Activated T-cell treated with anti-CD3 and anti-CD28 coated beads, Interleukin-2, amount 50 U/mL, for 24 hours (primary cell): ENCODE data around the gene PLK3.
"Not testable (repeated sequence)": the region's sequence is repeated elsewhere in the genome, so short reads cannot be mapped to it uniquely, and the experiment has no call there.

Source experiments
- DNase-seq: peaks from one replicate; pipeline ENCODE4 v3.0.0-alpha.2; 2020
- H3K27ac Mint-ChIP-seq: 2 replicates; pipeline ENCODE4 v1.8.0; 2020; ENCODE audit warnings: mild to moderate bottlenecking, mixed read lengths
- H3K27me3 Mint-ChIP-seq: 2 replicates; pipeline ENCODE4 v1.8.0; 2020; ENCODE audit warnings: mixed read lengths
- H3K36me3 Mint-ChIP-seq: 2 replicates; pipeline ENCODE4 v1.8.0; 2020; ENCODE audit warnings: low read depth, mixed read lengths
- H3K4me1 Mint-ChIP-seq: 2 replicates; pipeline ENCODE4 v1.8.0; 2020; ENCODE audit warnings: low read depth, mixed read lengths
- H3K4me3 Mint-ChIP-seq: 2 replicates; pipeline ENCODE4 v1.8.0; 2020; ENCODE audit warnings: mild to moderate bottlenecking, moderate library complexity, mixed read lengths
- H3K9me3 Mint-ChIP-seq: 2 replicates; pipeline ENCODE4 v1.8.0; 2020; ENCODE audit warnings: mixed read lengths

The PLK3 gene

DNA sequence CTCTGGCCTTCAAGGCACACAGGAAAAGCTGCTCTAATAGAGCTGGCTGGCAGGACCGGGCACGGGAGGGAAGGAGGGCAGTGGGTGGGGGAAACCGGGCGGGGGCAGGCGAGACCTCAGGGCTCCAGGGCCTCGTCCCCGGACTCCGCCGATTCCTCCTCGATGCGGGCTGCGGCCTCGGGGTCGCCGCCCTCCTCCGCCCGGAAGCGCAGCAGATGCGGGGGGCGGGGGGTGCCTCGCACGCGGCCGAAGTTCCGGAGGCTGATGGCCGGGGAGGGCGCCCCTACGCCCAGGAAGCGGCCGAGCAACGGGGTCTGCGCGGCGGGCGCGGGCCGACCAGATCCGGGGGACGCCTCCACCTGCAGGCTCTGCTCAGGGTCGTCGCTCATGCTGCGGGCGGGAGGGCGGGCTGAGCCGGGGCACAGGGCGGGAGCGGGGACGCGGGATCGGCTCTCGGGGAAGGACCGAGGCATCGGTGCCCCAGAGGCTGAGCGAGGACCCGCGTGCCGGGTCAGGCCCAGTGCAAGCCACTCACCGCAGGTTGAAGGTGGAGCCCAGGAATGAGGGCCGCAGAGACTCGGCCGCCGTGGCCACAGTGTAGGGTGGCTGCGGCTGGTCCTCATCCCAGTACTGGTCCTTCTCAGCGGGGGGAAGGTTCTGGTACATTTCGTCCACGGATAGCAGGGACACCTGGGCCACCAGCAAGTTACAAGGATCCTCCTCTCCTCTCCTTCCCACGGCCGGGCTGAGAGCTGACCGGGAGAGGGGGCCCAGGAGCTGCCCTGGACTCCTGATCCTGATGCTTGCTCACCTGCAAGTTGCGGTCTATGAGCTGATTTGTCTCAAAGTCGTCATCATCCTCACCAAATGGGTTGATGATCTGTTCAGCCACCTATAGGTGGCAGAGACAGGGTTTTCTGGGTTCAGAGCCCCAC is 15.8 kb upstream of the PLK3 start:
- Mint-ChIP-seq H3K27ac (peak overlapping the region; percentile 90), H3K36me3 (peaks cover 39% of the 10 kb centered on the region), H3K27me3 (no peaks in the 10 kb centered on the region), H3K4me3 (peak overlapping the region; percentile 63), H3K9me3 (no peaks in the 10 kb centered on the region), H3K4me1 (peaks cover 44% of the 10 kb centered on the region)
- DNase-seq = peak; percentile 65

DNA sequence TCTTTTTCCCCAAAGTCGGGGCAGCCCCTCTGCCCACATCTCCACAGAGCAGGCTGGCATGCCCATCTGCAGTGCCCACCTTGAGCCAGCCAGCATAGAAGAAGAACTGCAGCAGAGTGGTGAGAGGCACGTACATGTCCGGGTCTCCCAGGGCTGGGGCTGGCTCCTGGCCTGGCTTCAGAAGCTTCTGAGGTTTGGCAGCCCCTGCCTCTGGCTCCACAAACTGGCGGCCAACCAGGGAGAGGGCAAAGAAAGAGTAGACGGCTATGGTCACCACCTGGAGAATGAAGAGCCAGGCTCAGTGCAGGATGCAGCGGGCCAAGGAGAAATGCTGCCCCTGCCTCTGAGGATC is 15.2 kb upstream of the PLK3 start:
- Mint-ChIP-seq H3K4me1 (peaks cover 44% of the 10 kb centered on the region), H3K4me3 (peak overlapping the region; percentile 63), H3K27me3 (no peaks in the 10 kb centered on the region), H3K36me3 (peaks cover 32% of the 10 kb centered on the region), H3K27ac (peak overlapping the region; percentile 90), H3K9me3 (no peaks in the 10 kb centered on the region)
- DNase-seq = no peak

DNA sequence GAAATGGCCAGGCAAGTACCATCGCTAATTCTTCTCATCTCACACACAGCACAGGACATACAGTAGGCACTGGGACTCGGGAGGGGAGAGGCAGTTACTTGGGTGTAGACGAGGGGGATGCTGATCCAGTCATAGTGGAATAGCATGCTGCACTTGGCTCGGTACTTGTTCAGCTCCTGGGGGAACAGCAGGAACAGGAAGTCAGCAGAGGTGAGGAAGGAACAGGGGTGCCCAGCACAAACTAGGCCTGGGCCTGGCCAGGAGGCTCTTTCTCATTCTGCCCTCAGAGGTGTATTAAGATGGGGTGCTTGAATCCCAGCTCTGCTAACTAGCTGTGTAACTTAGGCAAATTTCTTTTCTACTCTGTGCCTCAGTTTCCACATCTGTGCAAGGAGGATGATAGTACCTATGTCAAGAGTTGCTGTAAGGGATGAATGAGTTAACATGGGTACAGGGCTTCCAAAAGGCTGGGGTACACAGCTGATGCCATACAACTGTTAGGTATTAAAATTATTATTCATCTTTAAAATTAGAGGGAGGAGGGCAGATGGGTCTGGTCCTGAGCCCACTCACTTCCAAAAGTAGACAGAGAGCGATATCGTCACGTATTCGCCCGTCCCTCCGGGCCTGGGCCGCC is 14.6 kb upstream of the PLK3 start:
- peak overlapping the region; percentile 90 for H3K27ac Mint-ChIP-seq
- H3K36me3 Mint-ChIP-seq = peaks cover 26% of the 10 kb centered on the region
- DNase-seq = no peak
- no peaks in the 10 kb centered on the region for H3K9me3 Mint-ChIP-seq
- no peaks in the 10 kb centered on the region for H3K27me3 Mint-ChIP-seq
- peak overlapping the region; percentile 72 for H3K4me3 Mint-ChIP-seq
- H3K4me1 Mint-ChIP-seq = peaks cover 40% of the 10 kb centered on the region

DNA sequence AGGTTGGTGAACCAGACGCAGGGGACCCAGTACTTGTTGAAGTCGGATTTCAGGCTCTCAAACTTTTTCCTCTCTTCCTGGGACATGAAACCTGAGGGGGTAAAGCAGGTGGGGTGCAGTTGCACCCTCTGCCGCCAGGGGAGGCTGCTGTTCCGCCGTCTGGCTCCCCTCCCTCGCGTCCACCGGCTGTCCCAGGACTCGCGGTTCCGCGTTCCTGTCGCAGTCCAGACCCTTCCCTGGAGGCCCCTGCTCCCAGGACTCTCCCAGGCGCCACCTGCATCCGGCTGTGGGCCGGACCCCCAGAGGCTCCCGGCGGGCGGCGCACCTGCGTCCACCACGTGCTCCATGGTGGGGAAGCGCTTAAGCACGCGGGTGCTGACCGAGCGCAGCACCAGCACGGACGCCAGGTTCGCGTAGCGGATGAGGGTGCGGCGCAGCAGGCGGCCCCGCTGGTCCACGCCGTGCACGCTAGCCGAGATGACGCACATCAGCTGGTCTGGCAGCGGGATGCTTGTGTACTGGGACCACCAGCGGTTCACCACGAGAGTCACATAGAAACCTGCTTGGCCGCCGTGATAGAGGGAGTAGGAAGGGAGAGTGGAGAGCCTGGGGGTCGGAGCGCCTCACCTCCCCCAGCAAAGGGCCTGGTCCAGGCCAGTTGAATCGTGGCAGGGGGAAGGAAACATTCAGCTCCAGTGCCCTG is 13.9 kb upstream of the PLK3 start:
- Mint-ChIP-seq H3K27ac (peak overlapping the region; percentile 90), H3K4me3 (peak overlapping the region; percentile 72), H3K27me3 (no peaks in the 10 kb centered on the region), H3K36me3 (peaks cover 19% of the 10 kb centered on the region), H3K4me1 (peaks cover 38% of the 10 kb centered on the region), H3K9me3 (no peaks in the 10 kb centered on the region)
- peak; percentile 90 for DNase-seq

DNA sequence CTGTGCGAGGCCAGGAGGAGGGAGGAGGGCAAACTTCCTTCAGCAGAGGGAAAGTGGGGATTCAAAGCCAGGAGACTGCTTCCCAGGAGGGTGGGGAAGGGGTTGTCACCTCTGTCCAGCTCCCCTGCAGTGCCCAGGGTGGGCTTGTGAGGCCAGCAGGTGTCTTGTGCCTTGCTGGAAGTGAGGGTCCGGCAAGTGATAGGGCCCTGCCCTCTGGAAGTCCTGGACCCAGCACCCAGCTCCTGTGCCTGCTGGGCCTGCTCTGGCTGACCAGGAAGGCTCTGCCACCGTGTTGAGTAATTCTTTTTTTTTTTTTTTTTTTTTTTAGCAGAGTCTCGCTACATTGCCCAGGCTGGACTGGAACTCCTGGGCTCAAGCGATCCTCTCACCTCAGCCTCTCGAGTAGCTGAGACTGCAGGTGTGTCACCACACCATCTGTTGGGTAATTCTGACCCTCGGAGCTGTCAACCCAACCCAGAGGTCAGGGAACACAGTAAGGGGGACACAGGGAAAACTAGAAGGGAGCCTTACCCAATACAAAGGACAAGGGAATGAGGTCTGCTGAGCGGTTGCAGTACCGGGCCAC is 13.2 kb upstream of the PLK3 start:
- peaks cover 13% of the 10 kb centered on the region for H3K36me3 Mint-ChIP-seq
- peaks cover 35% of the 10 kb centered on the region for H3K4me1 Mint-ChIP-seq
- DNase-seq = no peak
- H3K27me3 Mint-ChIP-seq = no peaks in the 10 kb centered on the region
- no peaks in the 10 kb centered on the region for H3K9me3 Mint-ChIP-seq
- H3K4me3 Mint-ChIP-seq = peak overlapping the region; percentile 72
- H3K27ac Mint-ChIP-seq = peak overlapping the region; percentile 90

DNA sequence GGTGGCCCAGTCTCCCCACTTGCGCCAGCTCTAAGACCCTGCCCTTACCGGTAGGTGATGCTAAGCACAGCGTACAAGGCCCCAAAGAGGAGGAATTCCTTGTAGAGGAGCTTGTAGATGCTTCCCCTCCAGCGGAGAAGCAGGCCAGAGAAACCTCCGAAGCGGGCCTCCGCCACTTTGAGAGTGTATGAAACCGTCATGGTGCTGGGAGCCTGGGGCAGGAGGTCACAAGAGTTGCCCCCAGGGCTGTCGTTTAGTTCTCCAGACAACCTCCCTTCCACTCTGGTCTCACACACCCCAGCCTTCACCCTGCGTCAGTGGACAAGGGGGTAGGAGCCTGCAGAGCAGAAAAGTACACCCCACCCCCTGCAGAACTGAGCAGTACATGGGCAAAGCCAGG is 12.7 kb upstream of the PLK3 start:
- Mint-ChIP-seq H3K27me3 (no peaks in the 10 kb centered on the region), H3K36me3 (peaks cover 9% of the 10 kb centered on the region), H3K9me3 (no peaks in the 10 kb centered on the region), H3K4me3 (no peak overlapping the region), H3K27ac (no peak overlapping the region), H3K4me1 (peaks cover 34% of the 10 kb centered on the region)
- no peak for DNase-seq

DNA sequence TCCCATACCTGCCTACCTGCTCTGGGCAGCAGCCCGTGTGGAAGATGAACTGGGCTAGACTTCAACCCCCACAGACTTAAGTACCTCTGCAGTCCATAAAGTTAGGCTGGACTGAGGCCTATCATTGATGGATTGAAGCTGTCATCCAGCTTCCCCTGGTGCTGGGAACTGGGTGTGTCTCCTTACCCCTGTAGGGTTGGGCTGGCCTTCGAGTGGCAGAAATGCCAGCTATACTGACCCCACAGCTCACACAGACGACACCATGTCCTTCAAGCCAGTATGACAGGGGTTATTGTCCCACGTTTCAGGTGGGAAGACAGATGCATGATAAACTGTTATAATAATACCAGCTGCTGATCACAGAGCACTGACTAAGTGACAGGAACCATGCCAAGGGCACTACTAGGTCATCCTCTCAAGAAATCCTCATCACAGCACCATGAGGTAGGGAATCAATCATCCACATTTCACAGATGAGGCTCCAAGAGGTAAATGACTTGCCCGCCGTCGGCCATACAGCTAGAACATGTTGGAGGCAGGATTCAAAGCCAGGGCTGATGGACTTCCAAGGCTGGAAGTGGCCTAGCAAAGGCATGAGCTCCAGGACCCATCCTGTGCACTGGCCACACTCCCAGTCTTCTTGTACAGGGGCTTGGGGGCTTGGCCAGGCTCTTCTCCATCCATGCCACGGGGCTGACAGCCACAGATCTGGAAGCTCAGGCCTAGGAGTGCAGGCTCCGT is 11.9 kb upstream of the PLK3 start, which contains the start of gene BEST4:
Gene BEST4 (minus strand): TSS at position 51 of the 741 bp plus-strand sequence. CDS start 465 bp downstream, outside the sequence.
- Mint-ChIP-seq H3K27ac (no peak within 1 kb of the TSS), H3K4me1 (peaks cover 29% of the 10 kb centered on the region), H3K36me3 (peaks cover 3% of the 10 kb centered on the region), H3K9me3 (no peaks in the 10 kb centered on the region), H3K27me3 (no peaks in the 10 kb centered on the region), H3K4me3 (no peak within 1 kb of the TSS)
- no peak for DNase-seq

DNA sequence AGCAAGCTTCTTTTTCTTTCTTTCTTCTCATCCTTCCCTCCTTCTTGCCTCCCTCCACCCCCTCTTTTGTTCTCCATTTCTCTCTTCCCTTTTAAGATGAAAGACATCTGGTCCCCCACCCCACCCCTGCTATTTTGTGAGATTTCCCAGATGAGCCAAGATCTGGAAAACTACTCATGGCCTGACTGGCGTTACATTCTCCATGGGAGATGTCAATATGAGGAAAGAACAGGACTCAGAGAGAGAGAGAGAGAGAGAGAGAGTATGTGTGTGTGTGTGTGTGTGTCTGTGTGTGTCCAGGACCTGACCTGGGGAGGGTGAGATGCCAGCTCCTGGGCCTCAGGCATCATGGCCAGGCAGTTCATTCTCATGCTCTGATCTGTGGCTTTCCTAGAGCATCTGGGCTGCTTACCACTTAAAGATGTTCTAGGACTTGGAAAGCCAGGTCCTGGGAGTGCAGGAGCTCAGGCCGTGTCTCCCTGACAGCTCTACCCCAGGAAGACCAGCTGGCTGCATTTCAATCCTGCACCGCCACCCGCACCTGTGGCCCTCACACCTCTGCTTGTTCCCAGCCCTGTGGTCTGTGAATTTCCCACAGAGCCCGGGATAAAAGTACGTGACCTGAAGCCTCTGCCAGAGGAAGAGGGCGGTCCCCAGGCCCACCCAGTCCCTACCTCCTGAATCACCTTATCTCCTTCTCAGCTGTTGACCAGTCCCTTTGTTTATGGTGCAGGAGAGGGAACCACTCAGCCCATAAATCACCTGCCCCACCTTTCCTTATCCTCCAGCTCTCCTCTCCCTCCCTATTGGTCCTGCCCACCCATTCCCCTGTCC is 9.0 kb upstream of the PLK3 start:
- Mint-ChIP-seq H3K4me3 (no peak overlapping the region), H3K4me1 (peaks cover 5% of the 10 kb centered on the region), H3K36me3 (no peaks in the 10 kb centered on the region), H3K27me3 (no peaks in the 10 kb centered on the region), H3K9me3 (no peaks in the 10 kb centered on the region), H3K27ac (no peak overlapping the region)
- DNase-seq = no peak

DNA sequence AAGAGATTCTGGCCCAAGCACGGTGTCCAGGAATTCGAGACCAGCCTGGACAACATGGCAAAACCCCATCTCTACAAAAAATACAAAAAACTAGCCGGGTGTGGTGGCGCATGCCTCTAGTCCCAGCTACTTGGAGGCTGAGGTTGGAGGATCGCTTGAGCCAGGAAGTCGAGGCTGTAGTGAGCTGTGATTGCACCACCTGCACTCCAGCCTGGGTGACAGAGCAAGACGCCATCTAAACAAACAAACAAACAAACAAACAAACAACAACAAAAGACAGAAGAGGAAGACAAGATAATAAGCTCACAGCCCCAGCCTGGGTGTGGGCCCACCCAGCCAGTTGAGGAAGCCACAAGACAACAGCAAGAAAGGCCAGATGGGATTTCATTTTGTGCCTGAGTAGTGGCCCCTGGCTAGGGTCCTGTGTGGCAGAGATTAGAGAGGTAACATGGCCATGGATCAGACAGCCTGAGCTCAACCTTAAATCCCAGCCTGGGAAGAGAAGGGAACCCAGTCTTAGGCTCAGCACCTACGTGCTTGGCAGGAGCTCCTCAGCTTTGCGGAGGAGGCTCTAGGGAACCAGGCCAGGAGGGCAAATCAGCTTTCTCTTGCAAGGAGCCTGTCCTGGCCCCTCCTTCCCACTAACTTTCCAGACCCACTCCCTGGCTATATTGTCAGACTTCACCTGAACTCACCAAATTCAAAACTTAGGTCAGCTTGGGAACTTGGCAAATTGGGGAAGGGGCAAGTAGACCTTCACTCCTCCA is 7.3 kb upstream of the PLK3 start:
- H3K36me3 Mint-ChIP-seq = no peaks in the 10 kb centered on the region
- H3K9me3 Mint-ChIP-seq = no peaks in the 10 kb centered on the region
- no peaks in the 10 kb centered on the region for H3K4me1 Mint-ChIP-seq
- no peak overlapping the region for H3K27ac Mint-ChIP-seq
- no peaks in the 10 kb centered on the region for H3K27me3 Mint-ChIP-seq
- no peak overlapping the region for H3K4me3 Mint-ChIP-seq
- no peak for DNase-seq

DNA sequence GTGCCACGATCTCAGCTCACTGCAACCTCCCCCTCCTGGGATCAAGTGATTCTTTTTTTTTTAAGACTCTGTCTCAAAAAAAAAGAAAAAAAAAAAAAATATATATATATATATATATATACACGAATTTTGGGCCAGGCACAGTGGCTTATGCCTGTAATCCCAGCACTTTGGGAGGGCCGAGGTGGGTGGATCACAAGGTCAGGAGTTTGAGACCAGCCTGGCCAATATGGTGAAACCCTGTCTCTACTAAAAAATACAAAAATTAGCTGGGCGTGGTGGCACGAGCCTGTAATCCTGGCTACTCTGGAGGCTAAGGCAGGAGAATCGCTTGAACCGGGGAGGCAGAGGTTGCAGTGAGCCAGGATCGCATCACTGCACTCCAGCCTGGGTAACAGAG is 2.3 kb upstream of the PLK3 start:
- peak; percentile 14 for DNase-seq
- Mint-ChIP-seq H3K36me3 (peaks cover 25% of the 10 kb centered on the region), H3K4me1 (peaks cover 25% of the 10 kb centered on the region)
- not testable (repeated sequence) for H3K27ac Mint-ChIP-seq, H3K9me3 Mint-ChIP-seq, H3K27me3 Mint-ChIP-seq, H3K4me3 Mint-ChIP-seq

DNA sequence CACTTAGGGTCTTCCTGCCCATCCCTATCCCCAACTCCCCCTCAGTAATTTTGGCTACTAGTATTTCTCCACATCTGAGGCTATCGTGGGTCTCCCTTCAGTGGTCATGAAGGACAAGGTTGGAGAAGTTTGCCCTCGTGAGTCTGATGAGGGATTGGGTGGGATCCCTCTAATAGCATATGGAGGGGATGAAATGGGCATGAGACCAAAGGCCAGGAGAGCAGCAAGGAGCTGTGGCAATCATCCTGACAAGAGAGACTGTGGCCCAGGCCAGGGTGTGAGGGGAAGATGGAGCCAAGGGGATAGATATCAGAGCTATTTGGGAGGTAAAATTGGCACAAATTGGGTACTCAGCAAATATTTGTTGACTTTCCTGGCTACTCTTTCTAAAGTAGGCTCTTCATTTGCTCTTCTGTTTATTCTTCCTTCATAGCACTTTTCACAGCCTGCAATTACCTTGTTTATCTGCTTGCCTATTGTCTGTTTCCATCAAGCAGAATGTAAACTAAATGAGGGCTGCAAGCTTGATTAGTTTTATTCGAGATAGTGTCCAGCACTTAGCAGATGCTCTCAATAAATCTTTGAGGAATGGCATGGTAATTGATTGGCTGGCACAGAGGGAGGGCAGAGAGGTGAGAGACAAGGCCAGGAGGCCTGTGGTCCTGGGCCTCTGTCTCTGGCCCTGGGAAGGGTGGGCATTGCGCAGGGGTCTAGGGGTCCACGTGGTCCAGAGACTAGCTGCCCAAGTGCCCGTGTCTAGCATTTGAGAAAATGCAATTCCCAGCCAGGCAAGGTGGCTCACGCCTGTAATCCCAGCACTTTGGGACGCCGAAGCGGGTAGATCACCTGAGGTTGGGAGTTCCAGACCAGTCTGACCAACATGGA is 1.5 kb upstream of the PLK3 start:
- Mint-ChIP-seq H3K27me3 (no peaks in the 10 kb centered on the region), H3K4me3 (no peak overlapping the region), H3K27ac (peak overlapping the region; percentile 99)

More for the DNA sequence above, 1.5 kb upstream of the PLK3 start:
- H3K9me3 Mint-ChIP-seq = no peaks in the 10 kb centered on the region
- peaks cover 33% of the 10 kb centered on the region for H3K36me3 Mint-ChIP-seq
- DNase-seq = peak; percentile 27
- H3K4me1 Mint-ChIP-seq = peaks cover 33% of the 10 kb centered on the region
